ENCODE data around the gene CCDC127. TPM values are rescaled to one million over a fixed set of nuclear protein-coding genes. Genes with fewer than 3 reads are reported as not detected.
"Not testable (repeated sequence)": the region's sequence is repeated elsewhere in the genome, so short reads cannot be mapped to it uniquely, and the experiment has no call there.

The CCDC127 gene
- total and polyA plus RNA-seq, 2 donors (not counting 3 experiments of a cell fraction or from before 2014, with no cell fraction given) = 3.4 to 6.3 TPM

DNA sequence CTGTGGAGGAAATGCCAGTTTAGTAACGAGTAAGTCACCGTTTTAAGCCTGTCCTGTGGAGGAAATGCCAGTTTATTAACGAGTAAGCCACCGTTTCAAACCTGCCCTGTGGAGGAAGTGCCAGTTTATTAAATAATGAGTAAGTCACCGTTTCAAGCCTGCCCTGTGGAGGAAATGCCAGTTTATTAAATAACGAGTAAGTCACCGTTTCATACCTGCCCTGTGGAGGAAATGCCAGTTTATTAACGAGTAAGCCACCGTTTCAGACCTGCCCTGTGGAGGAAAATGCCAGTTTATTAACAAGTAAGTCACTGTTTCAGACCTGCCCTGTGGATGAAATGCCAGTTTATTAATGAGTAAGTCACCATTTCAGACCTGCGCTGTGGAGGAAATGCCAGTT, 34.6 kb upstream of the CCDC127 start:
- Histone ChIP-seq H3K27me3 (ENCODE audit: control insufficient read depth in 2 of 2, insufficient read depth in 2 of 2, low read length in 2 of 2) (no peaks in the 10 kb centered on the region), H3K27ac (ENCODE audit: insufficient read depth, low read depth, low read length) (peak overlapping the region; percentile 57), H3K4me2 (ENCODE audit: insufficient read depth, low read length) (peak overlapping the region; percentile 61), H3K4me3 (replicated peaks in 1 of 3; ENCODE audit: insufficient read depth in 1 of 3, low read depth in 1 of 3, low read length in 3 of 3) (peak overlapping the region in 1 of 3 experiments; percentile 35), H2AFZ (ENCODE audit: low read depth, low read length) (no peak overlapping the region), H3K4me1 (ENCODE audit: control insufficient read depth, extremely low read depth, insufficient read depth, low read length) (peaks cover 17% of the 10 kb centered on the region), H3K36me3 (ENCODE audit: control insufficient read depth in 2 of 2, extremely low read depth in 1 of 2, insufficient read depth in 2 of 2, low read length in 2 of 2) (peaks cover 12 to 27% of the 10 kb centered on the region in 2 experiments), H3K9me3 (replicated peaks; ENCODE audit: control insufficient read depth, insufficient read depth, low read length) (no peaks in the 10 kb centered on the region), H3K9me1 (replicated peaks; ENCODE audit: control insufficient read depth, extremely low read depth, insufficient read depth, low read length) (no peaks in the 10 kb centered on the region), H3K9ac (replicated peaks; ENCODE audit: extremely low read depth, insufficient read depth, low read length) (peak overlapping the region; percentile 4), H3K79me2 (ENCODE audit: control insufficient read depth, insufficient read depth, low read length) (peaks cover 2% of the 10 kb centered on the region), H4K20me1 (replicated peaks; ENCODE audit: control insufficient read depth, extremely low read depth, insufficient read depth, low read length) (no peaks in the 10 kb centered on the region)
- DNase-seq (ENCODE audit: low read depth, low spot score) = peak; percentile 39
- BruUV-seq (replicated peaks) = no TSS peak
- dilution Hi-C loops (cut with MboI; ENCODE audit: extremely low pct_ligation_motif_present, low sequenced_read_pairs) = no loop called here
- TF ChIP-seq EZH2 (IDR thresholded peaks at IDR 0.05; ENCODE audit: borderline replicate concordance, low read depth, low read length, severe bottlenecking) = no peak
- TF ChIP-seq, protein P1, sequence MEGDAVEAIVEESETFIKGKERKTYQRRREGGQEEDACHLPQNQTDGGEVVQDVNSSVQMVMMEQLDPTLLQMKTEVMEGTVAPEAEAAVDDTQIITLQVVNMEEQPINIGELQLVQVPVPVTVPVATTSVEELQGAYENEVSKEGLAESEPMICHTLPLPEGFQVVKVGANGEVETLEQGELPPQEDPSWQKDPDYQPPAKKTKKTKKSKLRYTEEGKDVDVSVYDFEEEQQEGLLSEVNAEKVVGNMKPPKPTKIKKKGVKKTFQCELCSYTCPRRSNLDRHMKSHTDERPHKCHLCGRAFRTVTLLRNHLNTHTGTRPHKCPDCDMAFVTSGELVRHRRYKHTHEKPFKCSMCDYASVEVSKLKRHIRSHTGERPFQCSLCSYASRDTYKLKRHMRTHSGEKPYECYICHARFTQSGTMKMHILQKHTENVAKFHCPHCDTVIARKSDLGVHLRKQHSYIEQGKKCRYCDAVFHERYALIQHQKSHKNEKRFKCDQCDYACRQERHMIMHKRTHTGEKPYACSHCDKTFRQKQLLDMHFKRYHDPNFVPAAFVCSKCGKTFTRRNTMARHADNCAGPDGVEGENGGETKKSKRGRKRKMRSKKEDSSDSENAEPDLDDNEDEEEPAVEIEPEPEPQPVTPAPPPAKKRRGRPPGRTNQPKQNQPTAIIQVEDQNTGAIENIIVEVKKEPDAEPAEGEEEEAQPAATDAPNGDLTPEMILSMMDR (IDR thresholded peaks at IDR 0.05; ENCODE audit: extremely low read depth in 1 of 2, insufficient read depth in 1 of 2, low read depth in 1 of 2, low read length in 2 of 2) = no peak
- TF ChIP-seq GATA2 (IDR thresholded peaks at IDR 0.05; ENCODE audit: insufficient read depth, insufficient read length, low read depth, low read length) = no peak
- TF ChIP-seq, protein P2, sequence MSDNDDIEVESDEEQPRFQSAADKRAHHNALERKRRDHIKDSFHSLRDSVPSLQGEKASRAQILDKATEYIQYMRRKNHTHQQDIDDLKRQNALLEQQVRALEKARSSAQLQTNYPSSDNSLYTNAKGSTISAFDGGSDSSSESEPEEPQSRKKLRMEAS (IDR thresholded peaks at IDR 0.05; ENCODE audit: insufficient read depth, insufficient read length) = no peak
- TF ChIP-seq FOS (IDR thresholded peaks at IDR 0.05; ENCODE audit: borderline replicate concordance, insufficient read depth, low read length) = no peak
- TF ChIP-seq JUN (IDR thresholded peaks at IDR 0.05; ENCODE audit: borderline replicate concordance, insufficient read depth, insufficient read length, low read depth) = no peak
- POLR2A ChIA-PET = no interaction called here
- CTCF ChIA-PET = no interaction called here
- FAIRE-seq = no peak
- intact Hi-C loops (cut with micrococcal nuclease) = no loop called here

GRCh38 chr5:251975-252374, 34.0 kb upstream of the CCDC127 start:
- H3K4me3 ChIP-seq (replicated peaks in 1 of 3; ENCODE audit: insufficient read depth in 1 of 3, low read depth in 1 of 3, low read length in 3 of 3); BruUV-seq (replicated peaks); H3K9me3 ChIP-seq (replicated peaks; ENCODE audit: control insufficient read depth, insufficient read depth, low read length); H3K79me2 ChIP-seq (ENCODE audit: control insufficient read depth, insufficient read depth, low read length); intact Hi-C loops (cut with micrococcal nuclease); H3K27me3 ChIP-seq (ENCODE audit: control insufficient read depth in 2 of 2, insufficient read depth in 2 of 2, low read length in 2 of 2); H2AFZ ChIP-seq (ENCODE audit: low read depth, low read length); H3K9me1 ChIP-seq (replicated peaks; ENCODE audit: control insufficient read depth, extremely low read depth, insufficient read depth, low read length); H3K4me2 ChIP-seq (ENCODE audit: insufficient read depth, low read length); POLR2A ChIA-PET; dilution Hi-C loops (cut with MboI; ENCODE audit: extremely low pct_ligation_motif_present, low sequenced_read_pairs); CTCF ChIA-PET; FAIRE-seq; H3K9ac ChIP-seq (replicated peaks; ENCODE audit: extremely low read depth, insufficient read depth, low read length); H4K20me1 ChIP-seq (replicated peaks; ENCODE audit: control insufficient read depth, extremely low read depth, insufficient read depth, low read length): not testable (repeated sequence)
- H3K36me3 ChIP-seq (ENCODE audit: control insufficient read depth in 2 of 2, extremely low read depth in 1 of 2, insufficient read depth in 2 of 2, low read length in 2 of 2) = peaks cover 12 to 22% of the 10 kb centered on the region in 2 experiments
- peak; percentile 20 for DNase-seq (ENCODE audit: low read depth, low spot score)
- peaks cover 17% of the 10 kb centered on the region for H3K4me1 ChIP-seq (ENCODE audit: control insufficient read depth, extremely low read depth, insufficient read depth, low read length)
- peak overlapping the region; percentile 57 for H3K27ac ChIP-seq (ENCODE audit: insufficient read depth, low read depth, low read length)

GRCh38 chr5:251538-251937, 33.6 kb upstream of the CCDC127 start:
- H2AFZ ChIP-seq (ENCODE audit: low read depth, low read length); H4K20me1 ChIP-seq (replicated peaks; ENCODE audit: control insufficient read depth, extremely low read depth, insufficient read depth, low read length); H3K9ac ChIP-seq (replicated peaks; ENCODE audit: extremely low read depth, insufficient read depth, low read length); intact Hi-C loops (cut with micrococcal nuclease); H3K4me2 ChIP-seq (ENCODE audit: insufficient read depth, low read length); H3K27me3 ChIP-seq (ENCODE audit: control insufficient read depth in 2 of 2, insufficient read depth in 2 of 2, low read length in 2 of 2); dilution Hi-C loops (cut with MboI; ENCODE audit: extremely low pct_ligation_motif_present, low sequenced_read_pairs); POLR2A ChIA-PET; H3K9me1 ChIP-seq (replicated peaks; ENCODE audit: control insufficient read depth, extremely low read depth, insufficient read depth, low read length); FAIRE-seq; H3K4me3 ChIP-seq (replicated peaks in 1 of 3; ENCODE audit: insufficient read depth in 1 of 3, low read depth in 1 of 3, low read length in 3 of 3); H3K79me2 ChIP-seq (ENCODE audit: control insufficient read depth, insufficient read depth, low read length); CTCF ChIA-PET; BruUV-seq (replicated peaks); H3K9me3 ChIP-seq (replicated peaks; ENCODE audit: control insufficient read depth, insufficient read depth, low read length); DNase-seq (ENCODE audit: low read depth, low spot score): not testable (repeated sequence)
- H3K27ac ChIP-seq (ENCODE audit: insufficient read depth, low read depth, low read length) = peak overlapping the region; percentile 57
- peaks cover 9 to 18% of the 10 kb centered on the region in 2 experiments for H3K36me3 ChIP-seq (ENCODE audit: control insufficient read depth in 2 of 2, extremely low read depth in 1 of 2, insufficient read depth in 2 of 2, low read length in 2 of 2)
- peaks cover 17% of the 10 kb centered on the region for H3K4me1 ChIP-seq (ENCODE audit: control insufficient read depth, extremely low read depth, insufficient read depth, low read length)

All from endothelial cell of umbilical vein (primary cell).